H1 (cell line): Measurements from ENCODE around the gene ADO. TPM values are rescaled to one million over a fixed set of nuclear protein-coding genes. Genes with fewer than 3 reads are reported as not detected.

Source experiments
- CTCF ChIA-PET: fragments of 300-600 bp; sonication (Branson Sonifier 250); formaldehyde crosslinking; loops from one replicate; lab custom pipeline; 2021; ENCODE audit not compliant: partially characterized antibody; lab: Charles Lee
- POLR2A ChIA-PET: fragments of 300-600 bp; sonication (Branson Sonifier 250); formaldehyde crosslinking; loops from one replicate; lab custom pipeline; 2021; ENCODE audit warnings: inconsistent platforms; ENCODE audit not compliant: partially characterized antibody; lab: Charles Lee
- DNase-seq, 2 experiments: peaks; one replicate each; pipeline versions ENCODE4 v3.0.0 to v3.0.0-alpha.2; 2010 to 2022; ENCODE audit warnings: low spot score in 2 of 2, low read depth in 1 of 2, mixed read lengths in 1 of 2
- FAIRE-seq: peaks from 2 replicates; lab custom pipeline; 2011; peaks lifted over from hg19 to GRCh38; lab: Jason Lieb, UNC
- H2AFZ ChIP-seq: 2 replicates; pipeline ENCODE4 v1.8.1; 2012; ENCODE audit warnings: low read length, inconsistent platforms
- H2AK5ac ChIP-seq: 2 replicates; pipeline ENCODE4 v1.6.1; 2013; ENCODE audit warnings: low read depth, low read length
- H2BK120ac ChIP-seq: replicated peaks from 2 replicates; pipeline ENCODE3; 2013; ENCODE audit warnings: low read depth, low read length, inconsistent platforms
- H2BK12ac ChIP-seq: 2 replicates; pipeline ENCODE4 v1.6.1; 2013; ENCODE audit warnings: low read depth, low read length
- H2BK15ac ChIP-seq: 2 replicates; pipeline ENCODE4 v1.6.1; 2013; ENCODE audit warnings: low read length
- H2BK20ac ChIP-seq: 2 replicates; pipeline ENCODE4 v1.6.1; 2013; ENCODE audit warnings: low read length
- H2BK5ac ChIP-seq: 2 replicates; pipeline ENCODE4 v1.6.1; 2013; ENCODE audit warnings: low read depth, low read length
- H3K14ac ChIP-seq: 2 replicates; pipeline ENCODE4 v1.6.1; 2013; ENCODE audit warnings: inconsistent platforms; ENCODE audit not compliant: insufficient read length
- H3K18ac ChIP-seq: 2 replicates; pipeline ENCODE4 v1.6.1; 2013; ENCODE audit warnings: low read length; ENCODE audit errors: extremely low read depth
- H3K23ac ChIP-seq: 2 replicates; pipeline ENCODE4 v1.6.1; 2013; ENCODE audit warnings: inconsistent platforms; ENCODE audit not compliant: insufficient read length
- H3K23me2 ChIP-seq: 2 replicates; pipeline ENCODE4 v1.6.1; 2013; ENCODE audit warnings: low read depth, low read length
- H3K27ac ChIP-seq: 2 replicates; pipeline ENCODE4 v1.6.1; 2011; ENCODE audit warnings: low read depth, low read length, inconsistent platforms
- H3K27me3 ChIP-seq, 4 experiments: replicated peaks in 1 of 4; 1 replicate in 1 of 4; 2 replicates in 3 of 4; pipeline versions ENCODE4 v1.6.1 to v1.8.1; 2011 to 2013; ENCODE audit warnings: low read length in 3 of 4, mild to moderate bottlenecking in 3 of 4, inconsistent platforms in 2 of 4, mixed read lengths in 2 of 4, moderate library complexity in 1 of 4; ENCODE audit not compliant: control insufficient read depth in 3 of 4, insufficient read depth in 3 of 4; ENCODE audit errors: extremely low read depth in 1 of 4
- H3K36me3 ChIP-seq, 4 experiments: 2 replicates each; pipeline versions ENCODE4 v1.6.1 to v1.8.1; 2011 to 2013; ENCODE audit warnings: mild to moderate bottlenecking in 4 of 4, low read length in 3 of 4, moderate library complexity in 2 of 4, control low read depth in 1 of 4, inconsistent platforms in 1 of 4; ENCODE audit not compliant: insufficient read depth in 4 of 4, control insufficient read depth in 2 of 4
- H3K4ac ChIP-seq: replicated peaks from 2 replicates; pipeline ENCODE3; 2013; ENCODE audit warnings: low read length, low read depth, mixed read lengths, inconsistent platforms; ENCODE audit not compliant: insufficient read length
- H3K4me1 ChIP-seq, 4 experiments: replicated peaks in 1 of 4; 1 replicate in 1 of 4; 2 replicates in 3 of 4; pipeline versions ENCODE4 v1.6.1 to v1.8.1; 2011 to 2013; ENCODE audit warnings: low read length in 3 of 4, inconsistent platforms in 2 of 4, mixed read lengths in 1 of 4; ENCODE audit not compliant: insufficient read depth in 4 of 4, control insufficient read depth in 3 of 4
- H3K4me2 ChIP-seq, 2 experiments: 2 replicates each; pipeline versions ENCODE4 v1.6.1 to v1.8.1; 2011 to 2013; ENCODE audit warnings: low read depth in 2 of 2, low read length in 2 of 2, control low read depth in 1 of 2, inconsistent platforms in 1 of 2, mild to moderate bottlenecking in 1 of 2; ENCODE audit not compliant: insufficient read depth in 1 of 2
- H3K4me3 ChIP-seq, 4 experiments: fragments of 200-600, 300-600 bp in 1 of 4; sonication (generic), shearing (Covaris generic), sonication (Bioruptor Twin) in 1 of 4; 2 replicates each; pipeline versions ENCODE4 v1.5.1 to v1.8.1; 2011 to 2016; ENCODE audit warnings: low read length in 4 of 4, low read depth in 3 of 4, control low read depth in 2 of 4, inconsistent platforms in 2 of 4, mild to moderate bottlenecking in 2 of 4, mixed read lengths in 1 of 4, moderate library complexity in 1 of 4; ENCODE audit not compliant: insufficient read depth in 2 of 4; ENCODE audit errors: extremely low read depth in 1 of 4
- H3K56ac ChIP-seq: replicated peaks from 2 replicates; pipeline ENCODE3; 2013; ENCODE audit warnings: low read depth, mild to moderate bottlenecking, mixed read lengths, low read length, inconsistent platforms; ENCODE audit not compliant: insufficient read length
- H3K79me1 ChIP-seq: 2 replicates; pipeline ENCODE4 v1.6.1; 2013; ENCODE audit warnings: low read depth, low read length, control low read depth
- H3K79me2 ChIP-seq, 2 experiments: 2 replicates each; pipeline versions ENCODE4 v1.6.1 to v1.8.1; 2012 to 2013; ENCODE audit warnings: low read length in 2 of 2, mild to moderate bottlenecking in 2 of 2, inconsistent platforms in 1 of 2; ENCODE audit not compliant: insufficient read depth in 2 of 2, control insufficient read depth in 1 of 2
- H3K9ac ChIP-seq, 4 experiments: replicated peaks in 1 of 4; 1 replicate in 1 of 4; 2 replicates in 3 of 4; pipeline versions ENCODE4 v1.6.1 to v1.8.1; 2011 to 2013; ENCODE audit warnings: low read depth in 3 of 4, low read length in 3 of 4, control low read depth in 2 of 4, mild to moderate bottlenecking in 2 of 4, moderate library complexity in 2 of 4, inconsistent platforms in 1 of 4; ENCODE audit errors: extremely low read depth in 1 of 4
- H3K9me3 ChIP-seq, 2 experiments: 2 replicates each; pipeline versions ENCODE4 v1.6.1 to v1.8.1; 2012 to 2013; ENCODE audit warnings: mild to moderate bottlenecking in 2 of 2, moderate library complexity in 2 of 2, control low read depth in 1 of 2, inconsistent platforms in 1 of 2, low read depth in 1 of 2, low read length in 1 of 2, mixed read lengths in 1 of 2; ENCODE audit not compliant: insufficient read depth in 2 of 2
- H4K20me1 ChIP-seq, 2 experiments: replicated peaks in 1 of 2; 2 replicates each; pipeline versions ENCODE3 to v1.8.1; 2011 to 2013; ENCODE audit warnings: inconsistent platforms in 2 of 2, low read length in 2 of 2, mild to moderate bottlenecking in 1 of 2; ENCODE audit not compliant: insufficient read depth in 2 of 2, control insufficient read depth in 1 of 2
- H4K5ac ChIP-seq: 2 replicates; pipeline ENCODE4 v1.6.1; 2013; ENCODE audit warnings: low read length, low read depth, mixed read lengths, inconsistent platforms; ENCODE audit not compliant: insufficient read length
- H4K8ac ChIP-seq: 2 replicates; pipeline ENCODE4 v1.8.0; 2013; ENCODE audit warnings: mild to moderate bottlenecking, moderate library complexity, low read length, inconsistent platforms; ENCODE audit not compliant: insufficient read depth; ENCODE audit errors: extremely low read depth
- H4K91ac ChIP-seq: replicated peaks from 2 replicates; pipeline ENCODE3; 2013; ENCODE audit warnings: low read length, mixed read lengths, inconsistent platforms; ENCODE audit not compliant: insufficient read length
- EZH2 ChIP-seq: fragments of 200-600 bp; sonication (generic); IDR thresholded peaks from 2 replicates; pipeline ENCODE4 v1.7.1; 2012; ENCODE audit warnings: low read depth, mild to moderate bottlenecking, moderate library complexity, low read length, inconsistent platforms; ENCODE audit not compliant: severe bottlenecking
- RNF2 ChIP-seq: fragments of 200-900, 300-1000 bp; sonication (generic); IDR thresholded peaks from 2 replicates; pipeline ENCODE4 v1.7.1; 2016; ENCODE audit warnings: borderline replicate concordance, low read depth, mild to moderate bottlenecking, antibody characterized with exemption, low read length; ENCODE audit not compliant: poor library complexity, severe bottlenecking; ENCODE audit errors: missing control alignments
- WGBS, 2 experiments: shearing (Covaris generic) in 1 of 2; methylation state at CpG; one replicate each; pipeline versions ENCODE4 v1.1.6 to v1.1.7; 2013 to 2015; ENCODE audit warnings: low lambda C conversion rate in 2 of 2, mixed read lengths in 2 of 2, inconsistent platforms in 1 of 2, low coverage in 1 of 2, missing lambda C conversion rate in 1 of 2; ENCODE audit not compliant: insufficient replicate concordance in 2 of 2, insufficient coverage in 1 of 2, insufficient read length in 1 of 2; ENCODE audit errors: extremely low coverage in 1 of 2, missing lambda C conversion rate in 1 of 2; 5-methylcytosine and 5-hydroxymethylcytosine counted together
- polyA plus RNA-seq, 7 experiments: library from polyadenylated mRNA; depleted of rRNA in 3 of 7; stranded (reverse) in 5 of 7; unstranded in 2 of 7; fragments of >200 nt in 5 of 7; fragments of 200-250 nt in 2 of 7; gene quantifications; 1 replicate in 5 of 7; 2 replicates in 1 of 7; 4 replicates in 1 of 7; pipeline versions ENCODE4 v1.2.1 to v1.2.3, GENCODE V29; 2011 to 2013; ENCODE audit warnings: missing spikeins in 2 of 7, mixed read lengths in 2 of 7
- total RNA-seq: library from RNA; stranded (reverse); fragmentation: NEBNext Ultra II Directional; extraction: Animal tissue kit (Norgen Biotek cat#: 25700); gene quantifications from 2 replicates; pipeline ENCODE4 v1.2.1, GENCODE V29; 2021
- TF ChIP-seq, protein P1 (sequence below): IDR thresholded peaks from 2 replicates; pipeline ENCODE4 v1.6.1; 2012; ENCODE audit warnings: low read length, inconsistent platforms

ADO gene
- total and polyA plus RNA-seq, 2 of the 8 experiments (the other 6 are each of a cell fraction or from before 2014, with no cell fraction given) = 18.7 to 27.9 TPM

DNA sequence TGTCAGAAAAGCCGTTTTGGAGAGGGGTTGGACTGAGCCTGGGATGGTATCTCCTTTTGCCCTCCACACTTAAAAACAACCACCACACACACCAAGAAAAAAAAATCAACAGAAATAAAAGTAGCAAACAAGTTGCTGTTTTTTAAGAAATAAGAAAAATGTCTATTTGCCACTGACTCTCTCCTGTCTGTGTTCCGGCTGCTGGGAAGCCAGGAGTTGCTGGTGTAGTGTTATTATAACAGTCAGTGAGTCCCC lies 11.5 kb downstream of the ADO start:
- no peak overlapping the region for H2BK15ac ChIP-seq
- H2BK12ac ChIP-seq = no peak overlapping the region
- H4K20me1 ChIP-seq = peaks cover 0 to 13% of the 10 kb centered on the region in 2 experiments
- no peak overlapping the region for H2AFZ ChIP-seq
- H3K4me3 ChIP-seq = peak overlapping the region; percentile 56 to 81 (median 70)
- no peak for TF ChIP-seq EZH2
- TF ChIP-seq RNF2 = peak; percentile 12
- TF ChIP-seq, protein P1, sequence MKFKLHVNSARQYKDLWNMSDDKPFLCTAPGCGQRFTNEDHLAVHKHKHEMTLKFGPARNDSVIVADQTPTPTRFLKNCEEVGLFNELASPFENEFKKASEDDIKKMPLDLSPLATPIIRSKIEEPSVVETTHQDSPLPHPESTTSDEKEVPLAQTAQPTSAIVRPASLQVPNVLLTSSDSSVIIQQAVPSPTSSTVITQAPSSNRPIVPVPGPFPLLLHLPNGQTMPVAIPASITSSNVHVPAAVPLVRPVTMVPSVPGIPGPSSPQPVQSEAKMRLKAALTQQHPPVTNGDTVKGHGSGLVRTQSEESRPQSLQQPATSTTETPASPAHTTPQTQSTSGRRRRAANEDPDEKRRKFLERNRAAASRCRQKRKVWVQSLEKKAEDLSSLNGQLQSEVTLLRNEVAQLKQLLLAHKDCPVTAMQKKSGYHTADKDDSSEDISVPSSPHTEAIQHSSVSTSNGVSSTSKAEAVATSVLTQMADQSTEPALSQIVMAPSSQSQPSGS = 0 out of 2 replicates have a peak, but pooled peaks have one; percentile 40
- peaks cover 0 to 11% (median 4%) of the 10 kb centered on the region in 4 experiments; a peak in 4 of 7 replicates for H3K4me1 ChIP-seq
- H3K18ac ChIP-seq = no peak overlapping the region; the same call in 1 of the 2 replicates
- no peak overlapping the region for H2BK120ac ChIP-seq
- H3K27ac ChIP-seq = no peak overlapping the region
- no peak overlapping the region for H4K8ac ChIP-seq
- no peak for FAIRE-seq
- no peaks in the 10 kb centered on the region for H3K36me3 ChIP-seq
- H4K5ac ChIP-seq = no peak overlapping the region
- no peak overlapping the region for H3K4ac ChIP-seq
- H3K23ac ChIP-seq = no peak overlapping the region
- H3K23me2 ChIP-seq = peaks cover 26% of the 10 kb centered on the region
- H2BK20ac ChIP-seq = no peak overlapping the region
- H3K9me3 ChIP-seq = no peaks in the 10 kb centered on the region
- H3K9ac ChIP-seq = peak overlapping the region in 3 of 4 experiments; percentile 34 to 64 (median 58); a peak in 3 of 7 replicates
- H3K4me2 ChIP-seq = peak overlapping the region; percentile 83 to 94
- no peak for DNase-seq
- H3K56ac ChIP-seq = no peak overlapping the region
- POLR2A ChIA-PET = interaction anchor here (4.5 to 7.7 kb wide), 2 partner anchors 11 to 207 kb away, joined by 29 to 99 read pairs; partner anchors contain the start of gene ADO
- H3K79me1 ChIP-seq = no peaks in the 10 kb centered on the region
- H2AK5ac ChIP-seq = no peak overlapping the region
- H4K91ac ChIP-seq = no peak overlapping the region
- 3% methylated on average over 2 of the region's 2 CpGs; no CpG with 5 or more reads in 1 of the 2 experiments for whole genome bisulfite sequencing, 2 experiments
- H3K14ac ChIP-seq = no peak overlapping the region
- H3K27me3 ChIP-seq = peaks cover 20 to 64% (median 58%) of the 10 kb centered on the region in 4 experiments
- no peaks in the 10 kb centered on the region for H3K79me2 ChIP-seq
- CTCF ChIA-PET = interaction anchor here (1.1 to 6.9 kb wide), 6 partner anchors 10 to 329 kb away, joined by 3 to 94 read pairs (median 10); partner anchors contain the start of gene ADO
- no peak overlapping the region for H2BK5ac ChIP-seq
